ENCODE measurements around the gene KHDC1.

DNA sequence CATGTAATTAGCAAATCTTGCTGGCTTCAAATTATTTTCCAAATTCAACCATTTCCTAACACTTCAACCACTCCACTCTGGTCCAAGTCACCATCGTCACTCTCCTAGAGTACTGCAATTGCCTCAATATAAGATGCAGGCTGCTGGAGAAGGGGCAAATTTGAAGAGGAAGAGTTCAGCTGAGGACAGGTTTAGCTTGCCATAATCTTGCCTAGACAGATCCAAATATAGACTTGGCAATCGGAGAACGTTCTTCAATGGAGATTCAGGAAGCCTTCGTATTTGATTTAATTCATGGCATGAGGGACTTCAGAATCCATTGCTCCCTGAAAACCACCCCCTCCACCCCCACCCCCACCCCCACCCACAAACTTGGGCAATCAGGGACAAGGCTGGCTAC lies 22.3 kb downstream of the KHDC1 start:
- TF ChIP-seq, protein P1, sequence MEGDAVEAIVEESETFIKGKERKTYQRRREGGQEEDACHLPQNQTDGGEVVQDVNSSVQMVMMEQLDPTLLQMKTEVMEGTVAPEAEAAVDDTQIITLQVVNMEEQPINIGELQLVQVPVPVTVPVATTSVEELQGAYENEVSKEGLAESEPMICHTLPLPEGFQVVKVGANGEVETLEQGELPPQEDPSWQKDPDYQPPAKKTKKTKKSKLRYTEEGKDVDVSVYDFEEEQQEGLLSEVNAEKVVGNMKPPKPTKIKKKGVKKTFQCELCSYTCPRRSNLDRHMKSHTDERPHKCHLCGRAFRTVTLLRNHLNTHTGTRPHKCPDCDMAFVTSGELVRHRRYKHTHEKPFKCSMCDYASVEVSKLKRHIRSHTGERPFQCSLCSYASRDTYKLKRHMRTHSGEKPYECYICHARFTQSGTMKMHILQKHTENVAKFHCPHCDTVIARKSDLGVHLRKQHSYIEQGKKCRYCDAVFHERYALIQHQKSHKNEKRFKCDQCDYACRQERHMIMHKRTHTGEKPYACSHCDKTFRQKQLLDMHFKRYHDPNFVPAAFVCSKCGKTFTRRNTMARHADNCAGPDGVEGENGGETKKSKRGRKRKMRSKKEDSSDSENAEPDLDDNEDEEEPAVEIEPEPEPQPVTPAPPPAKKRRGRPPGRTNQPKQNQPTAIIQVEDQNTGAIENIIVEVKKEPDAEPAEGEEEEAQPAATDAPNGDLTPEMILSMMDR (IDR thresholded peaks at IDR 0.05), result no peak
- no peak for TF ChIP-seq POLR2AphosphoS5 (IDR thresholded peaks at IDR 0.05)
- no peak for TF ChIP-seq EP300 (IDR thresholded peaks at IDR 0.05)

Data from sigmoid colon (tissue), 4 donors.